Tibial nerve (tissue), 4 donors: ENCODE measurements around the gene ZBED2. TPM values are rescaled to one million over a fixed set of nuclear protein-coding genes. Genes with fewer than 3 reads are reported as not detected.

Experiments
- DNase-seq, 2 donors: peaks; one replicate each; pipeline ENCODE4 v3.0.0-alpha.2; 2019; ENCODE audit warnings: low spot score in 2 of 2
- H3K27ac ChIP-seq, 4 donors: fragments of 200-600 bp; sonication (generic) in 3 of 4; one replicate each; pipeline ENCODE4 v1.5.1; 2017 to 2019; ENCODE audit warnings: mild to moderate bottlenecking in 1 of 4
- H3K27me3 ChIP-seq, 2 donors: fragments of 200-600 bp; sonication (generic) in 1 of 2; one replicate each; pipeline versions ENCODE4 v1.5.1 to v1.6.0; 2017 to 2019
- H3K36me3 ChIP-seq, 3 donors: fragments of 200-600 bp; sonication (generic); one replicate each; pipeline ENCODE4 v1.5.1; 2018 to 2019
- H3K4me1 ChIP-seq, 4 donors: fragments of 200-600 bp; sonication (generic) in 3 of 4; one replicate each; pipeline ENCODE4 v1.5.1; 2017 to 2019
- H3K4me3 ChIP-seq, 4 donors: fragments of 200-600 bp; sonication (generic) in 3 of 4; one replicate each; pipeline ENCODE4 v1.5.1; 2017 to 2019; ENCODE audit warnings: mild to moderate bottlenecking in 1 of 4, moderate library complexity in 1 of 4
- H3K9me3 ChIP-seq, 4 donors: fragments of 200-600 bp; sonication (generic) in 3 of 4; one replicate each; pipeline ENCODE4 v1.5.1; 2017 to 2019
- EP300 ChIP-seq, 2 donors: sonication (generic); formaldehyde crosslinking; IDR thresholded peaks; one replicate each; pipeline ENCODE4 v1.6.1; 2017; ENCODE audit warnings: antibody characterized with exemption in 2 of 2, mild to moderate bottlenecking in 1 of 2
- POLR2A ChIP-seq, 2 donors: fragments of 450-650 bp; IDR thresholded peaks; one replicate each; pipeline ENCODE4 v1.6.1; 2017; ENCODE audit warnings: antibody characterized with exemption in 2 of 2, mild to moderate bottlenecking in 2 of 2, moderate library complexity in 2 of 2
- WGBS, 2 donors: methylation state at CpG; one replicate each; pipeline ENCODE4 v1.1.5; 2018; 5-methylcytosine and 5-hydroxymethylcytosine counted together
- total RNA-seq, 4 donors: library from RNA; depleted of rRNA; stranded (reverse); fragments of >200 nt; gene quantifications; one replicate each; pipeline ENCODE4 v1.1.0, GENCODE V29; 2016
- TF ChIP-seq, protein P1 (sequence below), 5 experiments: fragments of 200-600 bp in 3 of 5; fragments of 450-650 bp in 2 of 5; sonication (generic) in 3 of 5; IDR thresholded peaks; one replicate each; pipeline ENCODE4 v1.5.1; 2016 to 2019; ENCODE audit warnings: antibody characterized with exemption in 5 of 5, mild to moderate bottlenecking in 3 of 5, moderate library complexity in 2 of 5

Gene ZBED2
- total RNA-seq, 4 donors from 2014 or later: not detected

GRCh38 chr3:111605493-111605892 is 10.3 kb upstream of the ZBED2 start:
- Histone ChIP-seq H3K27me3 (no peaks in the 10 kb centered on the region), H3K9me3 (no peaks in the 10 kb centered on the region), H3K36me3 (no peaks in the 10 kb centered on the region), H3K4me1 (no peaks in the 10 kb centered on the region), H3K4me3 (no peak overlapping the region), H3K27ac (no peak overlapping the region)
- no peak for DNase-seq
- WGBS, 2 donors: 72 to 73% methylated on average over 2 of the region's 2 CpGs
- TF ChIP-seq EP300 (IDR thresholded peaks at IDR 0.05): no peak
- TF ChIP-seq, protein P1, sequence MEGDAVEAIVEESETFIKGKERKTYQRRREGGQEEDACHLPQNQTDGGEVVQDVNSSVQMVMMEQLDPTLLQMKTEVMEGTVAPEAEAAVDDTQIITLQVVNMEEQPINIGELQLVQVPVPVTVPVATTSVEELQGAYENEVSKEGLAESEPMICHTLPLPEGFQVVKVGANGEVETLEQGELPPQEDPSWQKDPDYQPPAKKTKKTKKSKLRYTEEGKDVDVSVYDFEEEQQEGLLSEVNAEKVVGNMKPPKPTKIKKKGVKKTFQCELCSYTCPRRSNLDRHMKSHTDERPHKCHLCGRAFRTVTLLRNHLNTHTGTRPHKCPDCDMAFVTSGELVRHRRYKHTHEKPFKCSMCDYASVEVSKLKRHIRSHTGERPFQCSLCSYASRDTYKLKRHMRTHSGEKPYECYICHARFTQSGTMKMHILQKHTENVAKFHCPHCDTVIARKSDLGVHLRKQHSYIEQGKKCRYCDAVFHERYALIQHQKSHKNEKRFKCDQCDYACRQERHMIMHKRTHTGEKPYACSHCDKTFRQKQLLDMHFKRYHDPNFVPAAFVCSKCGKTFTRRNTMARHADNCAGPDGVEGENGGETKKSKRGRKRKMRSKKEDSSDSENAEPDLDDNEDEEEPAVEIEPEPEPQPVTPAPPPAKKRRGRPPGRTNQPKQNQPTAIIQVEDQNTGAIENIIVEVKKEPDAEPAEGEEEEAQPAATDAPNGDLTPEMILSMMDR (IDR thresholded peaks at IDR 0.05): no peak
- TF ChIP-seq POLR2A (IDR thresholded peaks at IDR 0.05): no peak

- TF ChIP-seq EP300 (IDR thresholded peaks at IDR 0.05) (no peak), POLR2A (IDR thresholded peaks at IDR 0.05) (no peak)
- TF ChIP-seq, protein P1 (IDR thresholded peaks at IDR 0.05): no peak
- H3K27ac ChIP-seq: no peak overlapping the region
- H3K4me3 ChIP-seq: no peak overlapping the region
- no peak for DNase-seq
- no peaks in the 10 kb centered on the region for H3K27me3 ChIP-seq
- H3K36me3 ChIP-seq: no peaks in the 10 kb centered on the region
- H3K9me3 ChIP-seq: no peaks in the 10 kb centered on the region
- H3K4me1 ChIP-seq: no peaks in the 10 kb centered on the region
Measured at GRCh38 chr3:111605018-111605417, 9.9 kb upstream of the ZBED2 start.

- TF ChIP-seq POLR2A (IDR thresholded peaks at IDR 0.05): no peak
- TF ChIP-seq, protein P1 (IDR thresholded peaks at IDR 0.05): no peak
- TF ChIP-seq EP300 (IDR thresholded peaks at IDR 0.05): no peak
- 85 to 88% methylated on average over 2 of the region's 2 CpGs for WGBS, 2 donors
Measured at GRCh38 chr3:111604119-111604518, 9.0 kb upstream of the ZBED2 start.

DNA sequence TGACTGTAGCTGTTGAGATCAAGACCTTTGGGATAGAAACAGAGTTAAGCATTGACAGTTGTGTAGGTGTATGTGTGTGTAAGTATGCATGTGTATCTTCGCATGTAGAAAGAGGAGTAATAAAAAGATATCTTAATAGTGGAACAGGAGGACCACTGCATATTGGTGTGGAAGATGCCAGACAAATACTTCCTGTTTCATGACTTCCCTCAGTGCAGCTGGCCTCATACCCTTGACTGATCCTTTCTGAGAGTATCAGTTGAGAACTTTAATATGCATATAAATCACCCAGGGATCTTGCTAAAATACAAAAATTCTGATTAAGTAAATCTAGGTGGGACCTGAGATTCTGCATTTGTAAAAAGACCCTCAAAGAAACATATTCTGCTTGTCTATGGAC is 8.5 kb upstream of the ZBED2 start:
- WGBS, 2 donors: 75 to 94% methylated on average over 1 of the region's 1 CpG
- DNase-seq: no peak
- H3K4me1 ChIP-seq: no peaks in the 10 kb centered on the region
- H3K27me3 ChIP-seq: no peaks in the 10 kb centered on the region
- no peak overlapping the region for H3K27ac ChIP-seq
- no peak overlapping the region for H3K4me3 ChIP-seq
- no peaks in the 10 kb centered on the region for H3K9me3 ChIP-seq
- no peaks in the 10 kb centered on the region for H3K36me3 ChIP-seq
- TF ChIP-seq, protein P1 (IDR thresholded peaks at IDR 0.05): no peak
- TF ChIP-seq EP300 (IDR thresholded peaks at IDR 0.05) (no peak), POLR2A (IDR thresholded peaks at IDR 0.05) (no peak)

More at GRCh38 chr3:111604119-111604518, 9.0 kb upstream of the ZBED2 start:
- Histone ChIP-seq H3K4me1 (no peaks in the 10 kb centered on the region), H3K27ac (no peak overlapping the region), H3K4me3 (no peak overlapping the region), H3K27me3 (no peaks in the 10 kb centered on the region), H3K36me3 (no peaks in the 10 kb centered on the region), H3K9me3 (no peaks in the 10 kb centered on the region)
- DNase-seq: no peak

GRCh38 chr3:111601810-111602209 is 6.7 kb upstream of the ZBED2 start:
- Histone ChIP-seq H3K27ac (no peak overlapping the region), H3K4me1 (no peaks in the 10 kb centered on the region), H3K4me3 (no peak overlapping the region), H3K36me3 (no peaks in the 10 kb centered on the region), H3K9me3 (no peaks in the 10 kb centered on the region), H3K27me3 (no peaks in the 10 kb centered on the region)
- 91 to 95% methylated on average over 4 of the region's 4 CpGs for WGBS, 2 donors
- no peak for TF ChIP-seq EP300 (IDR thresholded peaks at IDR 0.05)
- TF ChIP-seq POLR2A (IDR thresholded peaks at IDR 0.05): no peak
- TF ChIP-seq, protein P1 (IDR thresholded peaks at IDR 0.05): no peak
- DNase-seq: no peak
